SH-SY5Y (cell line): ENCODE measurements around the gene NBAS.

Source experiments
- GATA2 ChIP-seq: IDR thresholded peaks from 2 replicates; pipeline ENCODE4 v1.6.1; 2011; ENCODE audit warnings: mild to moderate bottlenecking, low read depth, low read length
- GATA3 ChIP-seq: IDR thresholded peaks from 2 replicates; pipeline ENCODE4 v1.6.1; 2011; ENCODE audit warnings: low read depth, mild to moderate bottlenecking, low read length, moderate library complexity

DNA sequence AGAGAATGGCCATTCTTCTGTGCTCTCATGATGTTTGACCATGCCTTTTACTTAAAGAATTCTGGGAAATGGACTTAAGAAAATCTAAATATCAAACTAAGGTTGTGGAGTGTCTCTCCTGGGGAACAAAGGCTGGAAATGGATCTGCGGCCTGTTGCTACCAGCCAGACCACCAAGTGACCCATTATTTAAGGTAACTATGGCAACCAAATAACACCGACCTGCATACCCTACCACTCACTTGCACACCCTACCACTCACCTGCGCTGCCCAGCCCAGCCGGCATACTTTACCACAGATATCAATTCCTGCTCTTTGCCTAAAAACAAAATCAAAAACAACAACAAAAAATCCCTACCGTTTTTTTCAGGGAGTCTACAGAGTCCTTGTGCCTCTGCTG lies 203.2 kb downstream of the NBAS start:
- TF ChIP-seq GATA3 (no peak), GATA2 (no peak)
